Parathyroid adenoma (tissue), 2 donors: Measurements from ENCODE around the gene CHD3.

Source experiments
- H2AFZ ChIP-seq: fragments of 300-600 bp; sonication (generic); one replicate; pipeline ENCODE4 v1.7.0; 2017; ENCODE audit warnings: antibody characterized with exemption, mild to moderate bottlenecking
- H3K27ac ChIP-seq: fragments of 300-600 bp; sonication (generic); one replicate; pipeline ENCODE4 v1.7.0; 2017
- H3K27me3 ChIP-seq: fragments of 300-600 bp; sonication (generic); one replicate; pipeline ENCODE4 v1.7.0; 2017; ENCODE audit warnings: low read length; ENCODE audit not compliant: control insufficient read depth, insufficient read depth
- H3K36me3 ChIP-seq: fragments of 300-600 bp; sonication (generic); one replicate; pipeline ENCODE4 v1.7.0; 2017; ENCODE audit warnings: low read length; ENCODE audit not compliant: control insufficient read depth, insufficient read depth
- H3K4me1 ChIP-seq: fragments of 300-600 bp; sonication (generic); one replicate; pipeline ENCODE4 v1.7.0; 2017; ENCODE audit warnings: control low read depth
- H3K4me2 ChIP-seq: fragments of 300-600 bp; sonication (generic); one replicate; pipeline ENCODE4 v1.7.0; 2017; ENCODE audit warnings: low read length
- H3K4me3 ChIP-seq: fragments of 300-600 bp; sonication (generic); one replicate; pipeline ENCODE4 v1.7.0; 2017; ENCODE audit warnings: low read depth, low read length
- H3K79me2 ChIP-seq: fragments of 300-600 bp; sonication (generic); one replicate; pipeline ENCODE4 v1.7.0; 2017; ENCODE audit warnings: control low read depth
- H3K9ac ChIP-seq: fragments of 300-600 bp; sonication (generic); one replicate; pipeline ENCODE4 v1.7.0; 2017; ENCODE audit warnings: mild to moderate bottlenecking
- H3K9me3 ChIP-seq: fragments of 300-600 bp; sonication (generic); one replicate; pipeline ENCODE4 v1.7.0; 2017; ENCODE audit warnings: low read length; ENCODE audit not compliant: control insufficient read depth
- CTCF ChIP-seq: fragments of 300-600 bp; sonication (generic); IDR thresholded peaks from one replicate; pipeline ENCODE4 v1.7.0; 2017; ENCODE audit warnings: antibody characterized with exemption, mild to moderate bottlenecking
- donor health status: primary hyperparathyroidism.

The CHD3 gene

GRCh38 chr17:7840875-7841274, 47.7 kb upstream of the CHD3 start:
- Histone ChIP-seq H3K4me1 (peaks cover 31% of the 10 kb centered on the region), H3K4me2 (peak overlapping the region; percentile 75), H3K27ac (peak overlapping the region; percentile 98), H2AFZ (no peak overlapping the region), H3K9ac (no peak overlapping the region), H3K36me3 (no peaks in the 10 kb centered on the region), H3K9me3 (no peaks in the 10 kb centered on the region), H3K27me3 (no peaks in the 10 kb centered on the region), H3K4me3 (peak overlapping the region; percentile 88), H3K79me2 (peaks cover 9% of the 10 kb centered on the region)
- no peak for TF ChIP-seq CTCF

GRCh38 chr17:7841396-7841914, 47.1 kb upstream of the CHD3 start:
- peak overlapping the region; percentile 75 for H3K4me2 ChIP-seq
- H3K9me3 ChIP-seq: no peaks in the 10 kb centered on the region
- peak overlapping the region; percentile 98 for H3K27ac ChIP-seq
- H3K79me2 ChIP-seq: peaks cover 9% of the 10 kb centered on the region
- H3K36me3 ChIP-seq: no peaks in the 10 kb centered on the region
- H3K9ac ChIP-seq: peak overlapping the region; percentile 93
- peak overlapping the region; percentile 93 for H2AFZ ChIP-seq
- peak overlapping the region; percentile 88 for H3K4me3 ChIP-seq
- peaks cover 31% of the 10 kb centered on the region for H3K4me1 ChIP-seq
- H3K27me3 ChIP-seq: no peaks in the 10 kb centered on the region
- TF ChIP-seq CTCF: peak; percentile 26

GRCh38 chr17:7841915-7842379, 46.6 kb upstream of the CHD3 start:
- peak overlapping the region; percentile 93 for H3K9ac ChIP-seq
- H3K27ac ChIP-seq: peak overlapping the region; percentile 98
- no peaks in the 10 kb centered on the region for H3K36me3 ChIP-seq
- peaks cover 31% of the 10 kb centered on the region for H3K4me1 ChIP-seq
- H3K4me2 ChIP-seq: peak overlapping the region; percentile 75
- H3K9me3 ChIP-seq: no peaks in the 10 kb centered on the region
- TF ChIP-seq CTCF: no peak
- peaks cover 9% of the 10 kb centered on the region for H3K79me2 ChIP-seq
- peak overlapping the region; percentile 88 for H3K4me3 ChIP-seq
- no peaks in the 10 kb centered on the region for H3K27me3 ChIP-seq
- H2AFZ ChIP-seq: peak overlapping the region; percentile 93

- Histone ChIP-seq H3K27me3 (no peaks in the 10 kb centered on the region), H3K9me3 (no peaks in the 10 kb centered on the region), H3K9ac (peak overlapping the region; percentile 93), H3K79me2 (peaks cover 5% of the 10 kb centered on the region), H2AFZ (peak overlapping the region; percentile 93), H3K4me1 (peaks cover 25% of the 10 kb centered on the region), H3K4me3 (peak overlapping the region; percentile 88), H3K4me2 (peak overlapping the region; percentile 75), H3K36me3 (no peaks in the 10 kb centered on the region), H3K27ac (peak overlapping the region; percentile 98)
- TF ChIP-seq CTCF: no peak
Observed at GRCh38 chr17:7842380-7843256, 46.0 kb upstream of the CHD3 start.
